Thyroid gland (tissue), 4 donors: Measurements from ENCODE around the gene PTH1R. TPM values are rescaled to one million over a fixed set of nuclear protein-coding genes. Genes with fewer than 3 reads are reported as not detected.

ENCODE experiments used
- DNase-seq, 2 donors: peaks; one replicate each; pipeline ENCODE4 v3.0.0-alpha.2; 2019
- H3K27ac ChIP-seq, 3 donors: fragments of 200-600 bp; sonication (generic); 1 replicate in 2 of 3; 2 replicates in 1 of 3; pipeline ENCODE4 v1.5.1; 2016 to 2019; ENCODE audit warnings: mild to moderate bottlenecking in 1 of 3, moderate library complexity in 1 of 3
- H3K27me3 ChIP-seq: fragments of 200-600 bp; sonication (generic); one replicate; pipeline ENCODE4 v1.5.1; 2019
- H3K36me3 ChIP-seq, 2 donors: fragments of 200-600 bp; sonication (generic); one replicate each; pipeline ENCODE4 v1.5.1; 2016 to 2019
- H3K4me1 ChIP-seq, 2 donors: fragments of 200-600 bp; sonication (generic); one replicate each; pipeline ENCODE4 v1.5.1; 2017 to 2019
- H3K4me3 ChIP-seq, 3 donors: fragments of 200-600 bp; sonication (generic); replicated peaks in 1 of 3; 1 replicate in 2 of 3; 2 replicates in 1 of 3; pipeline ENCODE4 v1.5.1; 2016; ENCODE audit warnings: mild to moderate bottlenecking in 1 of 3
- H3K9me3 ChIP-seq: fragments of 200-600 bp; sonication (generic); one replicate; pipeline ENCODE4 v1.5.1; 2017
- CTCF ChIP-seq, 6 experiments: fragments of 200-600 bp in 3 of 6; fragments of 450-650 bp in 3 of 6; sonication (generic) in 3 of 6; IDR thresholded peaks; one replicate each; pipeline ENCODE4 v1.5.1; 2016 to 2019; ENCODE audit warnings: antibody characterized with exemption in 6 of 6, mild to moderate bottlenecking in 2 of 6, inconsistent platforms in 1 of 6, moderate library complexity in 1 of 6
- POLR2A ChIP-seq, 2 donors: fragments of 450-650 bp; IDR thresholded peaks; one replicate each; pipeline ENCODE4 v1.6.1; 2017; ENCODE audit warnings: antibody characterized with exemption in 2 of 2, mild to moderate bottlenecking in 2 of 2, moderate library complexity in 1 of 2
- WGBS, 2 donors: methylation state at CpG; one replicate each; pipeline ENCODE4 v1.1.5; 2017; 5-methylcytosine and 5-hydroxymethylcytosine counted together
- intact Hi-C: fragments of 100-400 bp; cut with DNase I; formaldehyde crosslinking; loops from one replicate; pipeline ENCODE4 v1.15.1; 2023
- total RNA-seq, 4 donors: library from RNA; depleted of rRNA; stranded (reverse); fragments of >200 nt; gene quantifications; one replicate each; pipeline ENCODE4 v1.2.3, GENCODE V29; 2016

Gene PTH1R
- total RNA-seq, 4 donors from 2014 or later: 1.2 to 10.6 (median 4.4) TPM

- no peak for DNase-seq
- intact Hi-C loops: loop anchor here (5.0 kb wide), 2 partner anchors 42 to 72 kb away; no protein-coding TSS in a partner anchor
- Histone ChIP-seq H3K4me1 (peaks cover 48 to 52% of the 10 kb centered on the region in 2 donors), H3K9me3 (no peaks in the 10 kb centered on the region), H3K36me3 (peaks cover 46 to 48% of the 10 kb centered on the region in 2 donors), H3K4me3 (no peak overlapping the region), H3K27ac (peak overlapping the region in 2 of 3 donors; percentile 81 to 88), H3K27me3 (no peaks in the 10 kb centered on the region)
- 77 to 78% methylated on average over 5 to 9 of the region's 10 CpGs for WGBS, 2 donors
- TF ChIP-seq CTCF (IDR thresholded peaks at IDR 0.05): no peak
- TF ChIP-seq POLR2A (IDR thresholded peaks at IDR 0.05): no peak
Observed at GRCh38 chr3:46924921-46925584, 47.5 kb downstream of the PTH1R start.

GRCh38 chr3:46925585-46925934 is 48.0 kb downstream of the PTH1R start:
- no peak for TF ChIP-seq POLR2A (IDR thresholded peaks at IDR 0.05)
- no peak for TF ChIP-seq CTCF (IDR thresholded peaks at IDR 0.05)
- H3K36me3 ChIP-seq: peaks cover 41 to 45% of the 10 kb centered on the region in 2 donors
- no peaks in the 10 kb centered on the region for H3K27me3 ChIP-seq
- peaks cover 53 to 57% of the 10 kb centered on the region in 2 donors for H3K4me1 ChIP-seq
- H3K27ac ChIP-seq: peak overlapping the region in 2 of 3 donors; percentile 81 to 88
- H3K9me3 ChIP-seq: no peaks in the 10 kb centered on the region
- intact Hi-C loops: loop anchor here (5.0 kb wide), 1 partner anchor 42 kb away; no protein-coding TSS in a partner anchor
- WGBS, 2 donors: 31 to 42% methylated on average over 2 to 5 of the region's 5 CpGs
- peak; percentile 61 to 68 for DNase-seq
- no peak overlapping the region for H3K4me3 ChIP-seq

GRCh38 chr3:46926039-46926438 is 48.5 kb downstream of the PTH1R start:
- H3K9me3 ChIP-seq: no peaks in the 10 kb centered on the region
- H3K4me3 ChIP-seq: no peak overlapping the region
- peak overlapping the region; percentile 51 to 88 (median 81) for H3K27ac ChIP-seq
- peaks cover 58 to 62% of the 10 kb centered on the region in 2 donors for H3K4me1 ChIP-seq
- intact Hi-C loops: loop anchor here (5.0 kb wide), 1 partner anchor 41 kb away; no protein-coding TSS in a partner anchor
- WGBS, 2 donors: 47 to 51% methylated on average over 6 of the region's 6 CpGs
- peak; percentile 91 to 92 for DNase-seq
- H3K36me3 ChIP-seq: peaks cover 36 to 40% of the 10 kb centered on the region in 2 donors
- TF ChIP-seq POLR2A (IDR thresholded peaks at IDR 0.05): peak in 1 of 2 donors; percentile 49
- TF ChIP-seq CTCF (IDR thresholded peaks at IDR 0.05): no peak
- no peaks in the 10 kb centered on the region for H3K27me3 ChIP-seq

GRCh38 chr3:46926447-46926846 is 48.9 kb downstream of the PTH1R start:
- Histone ChIP-seq H3K27ac (peak overlapping the region; percentile 51 to 88 (median 81)), H3K9me3 (no peaks in the 10 kb centered on the region), H3K27me3 (no peaks in the 10 kb centered on the region), H3K36me3 (peaks cover 32 to 36% of the 10 kb centered on the region in 2 donors), H3K4me3 (no peak overlapping the region), H3K4me1 (peaks cover 62 to 66% of the 10 kb centered on the region in 2 donors)
- no peak for TF ChIP-seq POLR2A (IDR thresholded peaks at IDR 0.05)
- no peak for TF ChIP-seq CTCF (IDR thresholded peaks at IDR 0.05)
- intact Hi-C loops: loop anchor here (5.0 kb wide), 1 partner anchor 41 kb away; no protein-coding TSS in a partner anchor
- 89 to 95% methylated on average over 5 to 6 of the region's 6 CpGs for WGBS, 2 donors
- DNase-seq: no peak
